ENCODE results near the gene DBX2.

GRCh38 chr12:45010059-45010458 is 40.8 kb downstream of the DBX2 start:
- TF ChIP-seq CTCF (IDR thresholded peaks at IDR 0.05 in 4 of 5, conservative IDR thresholded peaks at IDR 0.05 in 1 of 5) (no peak), POLR2A (IDR thresholded peaks at IDR 0.05) (no peak)
